Upper lobe of left lung (tissue), 4 donors: ENCODE data around the gene SPAG16.

Source experiments
- EP300 ChIP-seq, 4 donors: sonication (generic); formaldehyde crosslinking; IDR thresholded peaks; one replicate each; pipeline ENCODE4 v1.5.1; 2017; ENCODE audit warnings: antibody characterized with exemption in 4 of 4, control low read depth in 2 of 4
- POLR2A ChIP-seq, 4 donors: fragments of 450-650 bp; IDR thresholded peaks; one replicate each; pipeline ENCODE4 v1.5.1; 2016 to 2017; ENCODE audit warnings: antibody characterized with exemption in 4 of 4, mild to moderate bottlenecking in 2 of 4
- POLR2AphosphoS5 ChIP-seq, 2 donors: sonication (generic); formaldehyde crosslinking; IDR thresholded peaks; one replicate each; pipeline ENCODE4 v1.5.1; 2017; ENCODE audit warnings: antibody characterized with exemption in 2 of 2
- TF ChIP-seq, protein P1 (sequence below), 6 experiments: fragments of 450-650 bp in 4 of 6; fragments of 200-600 bp in 2 of 6; sonication (generic) in 2 of 6; IDR thresholded peaks; one replicate each; pipeline ENCODE4 v1.5.1; 2016 to 2019; ENCODE audit warnings: antibody characterized with exemption in 6 of 6

DNA sequence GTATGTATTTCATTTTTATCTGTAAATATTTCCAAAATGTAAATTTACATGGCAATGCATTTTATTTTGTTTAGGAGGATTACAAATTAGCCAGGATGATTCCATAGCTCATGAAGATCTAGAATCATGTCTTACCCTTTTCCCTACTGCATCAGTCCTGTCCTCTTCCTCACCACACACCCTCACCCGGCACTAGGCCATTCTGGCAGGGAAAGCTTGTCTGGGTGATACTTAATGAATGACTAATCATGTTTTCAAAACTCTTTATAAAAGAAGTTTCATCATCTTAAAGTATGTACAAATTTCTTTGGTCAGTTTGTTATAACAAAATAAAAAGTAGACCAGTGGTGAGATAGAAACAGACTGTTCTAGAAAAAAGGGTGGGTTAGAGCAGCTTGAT, 843.3 kb downstream of the SPAG16 start:
- TF ChIP-seq POLR2AphosphoS5 (IDR thresholded peaks at IDR 0.05) (no peak), POLR2A (IDR thresholded peaks at IDR 0.05) (no peak), EP300 (IDR thresholded peaks at IDR 0.05) (no peak)
- TF ChIP-seq, protein P1, sequence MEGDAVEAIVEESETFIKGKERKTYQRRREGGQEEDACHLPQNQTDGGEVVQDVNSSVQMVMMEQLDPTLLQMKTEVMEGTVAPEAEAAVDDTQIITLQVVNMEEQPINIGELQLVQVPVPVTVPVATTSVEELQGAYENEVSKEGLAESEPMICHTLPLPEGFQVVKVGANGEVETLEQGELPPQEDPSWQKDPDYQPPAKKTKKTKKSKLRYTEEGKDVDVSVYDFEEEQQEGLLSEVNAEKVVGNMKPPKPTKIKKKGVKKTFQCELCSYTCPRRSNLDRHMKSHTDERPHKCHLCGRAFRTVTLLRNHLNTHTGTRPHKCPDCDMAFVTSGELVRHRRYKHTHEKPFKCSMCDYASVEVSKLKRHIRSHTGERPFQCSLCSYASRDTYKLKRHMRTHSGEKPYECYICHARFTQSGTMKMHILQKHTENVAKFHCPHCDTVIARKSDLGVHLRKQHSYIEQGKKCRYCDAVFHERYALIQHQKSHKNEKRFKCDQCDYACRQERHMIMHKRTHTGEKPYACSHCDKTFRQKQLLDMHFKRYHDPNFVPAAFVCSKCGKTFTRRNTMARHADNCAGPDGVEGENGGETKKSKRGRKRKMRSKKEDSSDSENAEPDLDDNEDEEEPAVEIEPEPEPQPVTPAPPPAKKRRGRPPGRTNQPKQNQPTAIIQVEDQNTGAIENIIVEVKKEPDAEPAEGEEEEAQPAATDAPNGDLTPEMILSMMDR (IDR thresholded peaks at IDR 0.05), result no peak
